Rectal smooth muscle tissue (tissue), 1 donor: Measurements from ENCODE around the gene KLHDC4.
"Not testable (repeated sequence)": the region's sequence is repeated elsewhere in the genome, so short reads cannot be mapped to it uniquely, and the experiment has no call there.

Experiments used
- H3K27ac ChIP-seq: one replicate; pipeline ENCODE4 v1.7.0; 2013; ENCODE audit warnings: low read depth, low read length, inconsistent platforms
- H3K27me3 ChIP-seq: one replicate; pipeline ENCODE4 v1.7.0; 2013; ENCODE audit warnings: low read length; ENCODE audit not compliant: control insufficient read depth, insufficient read depth
- H3K36me3 ChIP-seq: one replicate; pipeline ENCODE4 v1.7.0; 2013; ENCODE audit warnings: low read length; ENCODE audit not compliant: control insufficient read depth, insufficient read depth
- H3K4me1 ChIP-seq: one replicate; pipeline ENCODE4 v1.7.0; 2013; ENCODE audit warnings: low read length; ENCODE audit not compliant: control insufficient read depth, insufficient read depth
- H3K4me3 ChIP-seq: one replicate; pipeline ENCODE4 v1.7.0; 2013; ENCODE audit warnings: low read length
- H3K9ac ChIP-seq: one replicate; pipeline ENCODE4 v1.7.0; 2013; ENCODE audit warnings: low read length

Gene KLHDC4

GRCh38 chr16:87687126-87687910, 78.5 kb downstream of the KLHDC4 start:
- H3K4me3 ChIP-seq = no peak overlapping the region
- H3K27me3 ChIP-seq = no peaks in the 10 kb centered on the region
- no peaks in the 10 kb centered on the region for H3K4me1 ChIP-seq
- H3K27ac ChIP-seq = no peak overlapping the region
- no peaks in the 10 kb centered on the region for H3K36me3 ChIP-seq
- H3K9ac ChIP-seq = no peak overlapping the region

DNA sequence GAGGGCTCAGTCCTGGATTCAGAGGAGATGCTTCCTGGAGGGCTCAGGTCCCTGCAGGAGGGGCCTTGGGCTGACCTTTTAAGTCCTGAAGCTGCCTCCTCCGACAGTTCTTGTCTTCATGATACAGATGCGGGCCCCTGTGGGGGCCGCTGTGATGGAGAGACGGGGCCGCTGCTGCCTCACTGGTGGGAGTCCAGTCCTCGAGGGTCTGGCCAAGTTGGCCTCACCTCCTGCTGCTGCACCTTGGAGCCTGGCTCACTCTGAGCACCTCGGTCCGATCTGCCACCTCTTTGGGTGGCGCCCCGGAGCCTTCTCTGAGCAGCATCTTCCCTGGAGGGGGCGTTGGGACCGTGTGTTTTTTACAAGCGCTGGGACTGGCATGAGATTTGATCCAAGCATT, 79.1 kb downstream of the KLHDC4 start:
- H3K4me1 ChIP-seq = no peaks in the 10 kb centered on the region
- no peak overlapping the region for H3K9ac ChIP-seq
- H3K27me3 ChIP-seq = no peaks in the 10 kb centered on the region
- no peak overlapping the region for H3K27ac ChIP-seq
- no peak overlapping the region for H3K4me3 ChIP-seq
- no peaks in the 10 kb centered on the region for H3K36me3 ChIP-seq

DNA sequence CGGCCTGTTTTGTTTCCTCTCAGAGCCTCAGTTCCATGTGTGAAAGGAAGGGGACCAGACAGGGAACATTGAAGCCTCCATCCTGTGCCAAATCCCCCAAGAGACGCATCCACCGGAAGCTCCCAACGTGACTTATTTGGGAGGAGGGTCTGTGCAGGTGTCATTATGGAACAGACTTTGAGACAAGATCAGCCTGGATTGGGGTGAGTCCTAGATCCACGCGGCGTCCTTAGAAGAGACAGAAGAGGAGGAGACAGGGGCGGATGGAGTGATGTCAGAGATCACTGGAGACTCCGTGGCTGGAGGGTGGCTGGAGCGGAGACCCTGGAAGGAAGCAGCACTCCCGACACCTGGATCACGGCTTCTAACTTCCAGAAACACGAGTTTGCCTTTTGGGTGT, 80.0 kb downstream of the KLHDC4 start:
- no peaks in the 10 kb centered on the region for H3K36me3 ChIP-seq
- H3K27ac ChIP-seq = no peak overlapping the region

GRCh38 chr16:87685405-87685755, 80.4 kb downstream of the KLHDC4 start:
- H3K27ac ChIP-seq = no peak overlapping the region
- H3K36me3 ChIP-seq = no peaks in the 10 kb centered on the region
- H3K4me1 ChIP-seq = no peaks in the 10 kb centered on the region
- H3K27me3 ChIP-seq = no peaks in the 10 kb centered on the region
- no peak overlapping the region for H3K9ac ChIP-seq
- no peak overlapping the region for H3K4me3 ChIP-seq

More for the DNA sequence above, 80.0 kb downstream of the KLHDC4 start:
- Histone ChIP-seq H3K9ac (no peak overlapping the region), H3K27me3 (no peaks in the 10 kb centered on the region), H3K4me3 (no peak overlapping the region), H3K4me1 (no peaks in the 10 kb centered on the region)

- Histone ChIP-seq H3K36me3 (no peaks in the 10 kb centered on the region), H3K4me1 (no peaks in the 10 kb centered on the region), H3K27me3 (no peaks in the 10 kb centered on the region), H3K27ac (no peak overlapping the region), H3K4me3 (no peak overlapping the region), H3K9ac (no peak overlapping the region)
Measured at GRCh38 chr16:87684711-87685404, 80.9 kb downstream of the KLHDC4 start.

GRCh38 chr16:87684106-87684677, 81.6 kb downstream of the KLHDC4 start:
- Histone ChIP-seq H3K27me3 (no peaks in the 10 kb centered on the region), H3K4me1 (no peaks in the 10 kb centered on the region), H3K27ac (no peak overlapping the region)

GRCh38 chr16:87682852-87683399, 82.9 kb downstream of the KLHDC4 start:
- Histone ChIP-seq H3K4me1 (no peaks in the 10 kb centered on the region), H3K27ac (no peak overlapping the region), H3K4me3 (no peak overlapping the region), H3K9ac (no peak overlapping the region), H3K27me3 (no peaks in the 10 kb centered on the region), H3K36me3 (no peaks in the 10 kb centered on the region)

More at GRCh38 chr16:87684106-87684677, 81.6 kb downstream of the KLHDC4 start:
- Histone ChIP-seq H3K36me3 (no peaks in the 10 kb centered on the region), H3K4me3 (no peak overlapping the region), H3K9ac (no peak overlapping the region)

GRCh38 chr16:87681981-87682570, 83.7 kb downstream of the KLHDC4 start:
- Histone ChIP-seq H3K27me3 (no peaks in the 10 kb centered on the region), H3K36me3 (no peaks in the 10 kb centered on the region), H3K27ac (no peak overlapping the region), H3K9ac (no peak overlapping the region), H3K4me3 (no peak overlapping the region), H3K4me1 (no peaks in the 10 kb centered on the region)

DNA sequence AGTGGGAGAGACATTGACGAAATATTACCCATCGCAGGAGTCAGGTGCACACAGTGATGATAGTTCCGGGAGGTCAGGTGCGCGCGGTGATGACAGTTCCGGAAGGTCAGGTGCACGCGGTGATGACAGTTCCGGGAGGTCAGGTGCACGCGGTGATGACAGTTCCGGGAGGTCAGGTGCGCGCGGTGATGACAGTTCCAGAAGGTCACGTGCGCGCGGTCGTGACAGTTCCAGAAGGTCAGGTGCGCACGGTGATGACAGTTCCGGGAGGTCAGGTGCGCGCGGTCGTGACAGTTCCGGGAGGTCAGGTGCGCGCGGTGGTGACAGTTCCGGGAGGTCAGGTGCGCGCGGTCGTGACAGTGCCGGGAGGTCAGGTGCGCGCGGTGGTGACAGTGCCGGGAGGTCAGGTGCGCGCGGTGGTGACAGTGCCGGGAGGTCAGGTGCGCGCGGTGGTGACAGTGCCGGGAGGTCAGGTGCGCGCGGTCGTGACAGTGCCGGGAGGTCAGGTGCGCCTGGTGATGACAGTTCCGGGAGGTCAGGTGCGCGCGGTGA, 84.7 kb downstream of the KLHDC4 start:
- not testable (repeated sequence) for H3K36me3 ChIP-seq, H3K27ac ChIP-seq, H3K4me3 ChIP-seq, H3K4me1 ChIP-seq, H3K27me3 ChIP-seq, H3K9ac ChIP-seq

GRCh38 chr16:87680272-87680644, 85.5 kb downstream of the KLHDC4 start:
- H3K27me3 ChIP-seq = no peaks in the 10 kb centered on the region
- no peaks in the 10 kb centered on the region for H3K36me3 ChIP-seq
- H3K27ac ChIP-seq = no peak overlapping the region
- H3K4me3 ChIP-seq = no peak overlapping the region
- H3K9ac ChIP-seq = no peak overlapping the region
- H3K4me1 ChIP-seq = no peaks in the 10 kb centered on the region

GRCh38 chr16:87679593-87680271, 86.1 kb downstream of the KLHDC4 start:
- H3K9ac ChIP-seq = no peak overlapping the region
- no peaks in the 10 kb centered on the region for H3K4me1 ChIP-seq
- no peaks in the 10 kb centered on the region for H3K36me3 ChIP-seq
- no peak overlapping the region for H3K4me3 ChIP-seq
- H3K27me3 ChIP-seq = no peaks in the 10 kb centered on the region
- H3K27ac ChIP-seq = no peak overlapping the region

GRCh38 chr16:87678618-87679017, 87.2 kb downstream of the KLHDC4 start:
- Histone ChIP-seq H3K4me3 (no peak overlapping the region), H3K9ac (no peak overlapping the region), H3K27me3 (no peaks in the 10 kb centered on the region), H3K27ac (no peak overlapping the region), H3K4me1 (no peaks in the 10 kb centered on the region), H3K36me3 (no peaks in the 10 kb centered on the region)
